GM23248 (cell line): Measurements from ENCODE around the gene RBMS1. TPM values are rescaled to one million over a fixed set of nuclear protein-coding genes. Genes with fewer than 3 reads are reported as not detected.

Experiments
- DNase-seq: peaks from one replicate; pipeline ENCODE4 v3.0.0-alpha.2; 2015
- H2AFZ ChIP-seq: fragments of 200-600 bp; sonication (generic); 2 replicates; pipeline ENCODE4 v1.6.1; 2016; ENCODE audit warnings: antibody characterized with exemption
- H3F3A ChIP-seq: fragments of 200-600 bp; sonication (generic); 2 replicates; pipeline ENCODE4 v1.6.1; 2016; ENCODE audit warnings: mild to moderate bottlenecking, antibody characterized with exemption, mixed run types; ENCODE audit not compliant: insufficient read depth
- H3K27ac ChIP-seq: fragments of 200-600 bp; sonication (generic); 2 replicates; pipeline ENCODE4 v1.5.1; 2016; ENCODE audit warnings: mild to moderate bottlenecking
- H3K27me3 ChIP-seq: fragments of 200-600 bp; sonication (generic); replicated peaks from 2 replicates; pipeline ENCODE4 v1.6.1; 2016; ENCODE audit warnings: mild to moderate bottlenecking; ENCODE audit not compliant: insufficient read depth
- H3K36me3 ChIP-seq: fragments of 200-600 bp; sonication (generic); 2 replicates; pipeline ENCODE4 v1.6.1; 2016; ENCODE audit warnings: low read depth, mild to moderate bottlenecking
- H3K4me1 ChIP-seq: fragments of 200-600 bp; sonication (generic); 2 replicates; pipeline ENCODE4 v1.6.1; 2016; ENCODE audit warnings: mild to moderate bottlenecking; ENCODE audit not compliant: insufficient read depth
- H3K4me2 ChIP-seq: fragments of 200-600 bp; sonication (generic); one replicate; pipeline ENCODE4 v1.6.1; 2016; ENCODE audit warnings: mild to moderate bottlenecking; ENCODE audit not compliant: unreplicated experiment
- H3K4me3 ChIP-seq: fragments of 200-600 bp; sonication (generic); 2 replicates; pipeline ENCODE4 v1.5.1; 2016; ENCODE audit warnings: mild to moderate bottlenecking
- H3K79me2 ChIP-seq: fragments of 200-600 bp; sonication (generic); 2 replicates; pipeline ENCODE4 v1.6.1; 2016; ENCODE audit warnings: mild to moderate bottlenecking; ENCODE audit not compliant: insufficient read depth
- H3K9ac ChIP-seq: fragments of 200-600 bp; sonication (generic); 2 replicates; pipeline ENCODE4 v1.6.1; 2016; ENCODE audit warnings: mild to moderate bottlenecking
- H3K9me2 ChIP-seq: fragments of 200-600 bp; sonication (generic); 2 replicates; pipeline ENCODE4 v1.6.1; 2016; ENCODE audit warnings: mixed run types, mild to moderate bottlenecking, moderate library complexity; ENCODE audit not compliant: insufficient read depth
- H3K9me3 ChIP-seq: fragments of 200-600 bp; sonication (generic); one replicate; pipeline ENCODE4 v1.6.1; 2017; ENCODE audit warnings: low read depth
- H4K20me1 ChIP-seq: fragments of 200-600 bp; sonication (generic); 2 replicates; pipeline ENCODE4 v1.6.0; 2016; ENCODE audit not compliant: insufficient read depth
- EZH2 ChIP-seq: fragments of 200-600 bp; sonication (generic); IDR thresholded peaks from 2 replicates; pipeline ENCODE4 v1.6.1; 2018; ENCODE audit warnings: antibody characterized with exemption, mild to moderate bottlenecking; ENCODE audit not compliant: insufficient read depth, poor library complexity, severe bottlenecking
- EZH2phosphoT487 ChIP-seq: fragments of 200-600 bp; sonication (generic); IDR thresholded peaks from 2 replicates; pipeline ENCODE4 v1.6.1; 2018; ENCODE audit warnings: antibody characterized with exemption, moderate library complexity, mild to moderate bottlenecking, low read depth; ENCODE audit not compliant: insufficient read depth
- WGBS, 2 experiments: methylation state at CpG; one replicate each; pipeline ENCODE4 v1.1.6; 2015 to 2017; ENCODE audit warnings: low lambda C conversion rate in 2 of 2, low coverage in 1 of 2; ENCODE audit errors: missing lambda C conversion rate in 2 of 2; 5-methylcytosine and 5-hydroxymethylcytosine counted together
- in situ Hi-C: fragments of 300-500 bp; cut with MboI; formaldehyde crosslinking; loops from 2 replicates; pipeline ENCODE4 v1.15.0; 2020
- polyA plus RNA-seq: library from polyadenylated mRNA; unstranded; fragments of >200 nt; fragmentation: Nextera tagmentation; extraction: Ambion mirVana; gene quantifications from 2 replicates; pipeline ENCODE4 v1.2.1, GENCODE V29; 2016
- total RNA-seq: library from RNA; depleted of rRNA; stranded (reverse); fragments of >200 nt; shearing (Covaris generic); gene quantifications from 2 replicates; pipeline ENCODE4 v1.2.3, GENCODE V29; 2014

Gene RBMS1
- total and polyA plus RNA-seq, 2 experiments from 2014 or later: 72.3 to 91.7 TPM

DNA sequence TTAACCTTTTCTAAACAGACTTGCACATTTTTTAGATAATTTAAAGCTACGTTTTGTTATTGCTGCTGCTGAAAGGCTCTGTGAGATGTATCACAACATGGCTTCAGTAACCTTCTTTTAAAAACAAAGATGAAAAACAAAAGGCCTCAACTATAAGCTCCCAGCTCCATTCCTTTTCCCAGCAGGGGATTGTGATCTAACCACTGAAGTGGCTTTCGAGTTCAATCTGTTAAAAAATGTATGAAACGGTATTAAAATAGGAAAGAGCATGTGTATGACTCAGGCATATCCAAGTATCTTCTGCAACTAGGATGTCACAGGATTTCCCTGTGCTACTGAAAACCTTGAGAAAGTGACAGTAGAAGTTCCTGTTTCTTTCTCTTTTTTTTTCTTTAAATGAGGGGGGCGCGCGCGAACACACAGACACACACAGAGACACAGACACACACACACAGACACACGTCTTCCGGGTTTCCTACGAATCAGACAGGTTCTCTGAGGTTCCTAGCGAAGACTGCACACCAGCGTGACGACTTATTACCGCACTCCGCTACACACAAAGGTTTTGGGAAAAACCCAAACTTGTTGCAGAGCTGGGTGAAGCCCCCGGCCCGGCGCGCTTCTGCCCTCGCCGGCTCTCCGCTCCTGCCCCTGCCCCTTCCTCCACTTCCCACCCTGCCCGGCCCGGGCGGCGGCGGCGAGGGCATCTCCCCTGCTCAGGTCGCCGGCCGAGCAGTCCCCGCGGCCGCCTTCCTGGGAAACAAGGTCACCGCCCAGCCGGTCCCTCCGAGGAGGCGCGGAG, 86.8 kb downstream of the RBMS1 start:
- no peaks in the 10 kb centered on the region for H3K27me3 ChIP-seq
- H3K9me3 ChIP-seq: no peaks in the 10 kb centered on the region
- peak overlapping the region; percentile 97 for H3K9ac ChIP-seq
- TF ChIP-seq EZH2phosphoT487 (no peak), EZH2 (no peak)
- DNase-seq: peak; percentile 84
- no peak overlapping the region for H2AFZ ChIP-seq
- in situ Hi-C loops: no loop called here
- peak overlapping the region; percentile 89 for H3K4me3 ChIP-seq
- peak overlapping the region; percentile 95 for H3K4me2 ChIP-seq
- H3F3A ChIP-seq: peaks cover 82% of the 10 kb centered on the region
- WGBS, 2 experiments: 0 to 1% methylated on average over 29 to 32 of the region's 39 CpGs
- peaks cover 93% of the 10 kb centered on the region for H3K79me2 ChIP-seq
- H3K4me1 ChIP-seq: peaks cover 67% of the 10 kb centered on the region
- H3K36me3 ChIP-seq: no peaks in the 10 kb centered on the region
- H4K20me1 ChIP-seq: no peaks in the 10 kb centered on the region
- H3K9me2 ChIP-seq: no peaks in the 10 kb centered on the region
- H3K27ac ChIP-seq: peak overlapping the region; percentile 84

DNA sequence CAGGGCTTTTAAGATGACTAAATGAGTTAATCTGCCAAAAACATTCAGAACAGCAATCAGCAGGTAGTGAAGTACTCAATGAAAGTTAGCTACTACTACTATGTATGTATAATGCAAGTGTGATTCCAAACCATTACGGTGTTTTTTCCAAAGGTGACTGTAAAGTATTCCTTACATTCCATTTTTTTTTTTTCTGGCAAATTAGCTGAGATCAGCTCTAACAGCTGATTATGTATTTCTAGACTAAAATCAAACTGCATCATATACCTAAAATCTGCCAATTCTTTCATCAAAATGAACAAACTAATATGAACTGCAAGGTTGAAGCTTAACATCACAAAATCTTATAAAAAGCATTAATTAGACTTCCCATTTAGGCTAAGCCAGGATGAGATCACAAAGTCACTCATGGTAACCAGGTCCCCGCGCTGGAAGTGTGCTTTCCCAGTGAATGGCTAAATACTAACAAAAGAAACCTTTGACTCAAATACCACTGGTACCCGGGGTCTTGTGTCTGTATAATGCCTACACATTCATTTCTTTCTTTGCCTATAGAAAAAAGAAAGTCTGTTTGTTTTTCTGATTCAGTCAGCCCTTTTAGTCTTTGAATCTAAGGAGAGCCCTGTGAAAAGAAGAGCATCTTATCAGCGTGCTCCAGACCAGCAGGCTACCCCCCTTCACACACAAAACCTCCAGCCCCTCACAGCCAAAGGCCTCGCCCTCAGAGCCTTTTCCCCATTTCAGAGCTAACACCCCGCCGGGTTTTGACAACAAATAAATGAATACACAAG, 88.3 kb downstream of the RBMS1 start:
- TF ChIP-seq EZH2 (no peak), EZH2phosphoT487 (no peak)
- peak; percentile 47 for DNase-seq
- peaks cover 5% of the 10 kb centered on the region; the same call in 1 of the 2 replicates for H4K20me1 ChIP-seq
- H3K27ac ChIP-seq: peak overlapping the region; percentile 84
- no peaks in the 10 kb centered on the region for H3K9me3 ChIP-seq
- H3K4me3 ChIP-seq: peak overlapping the region; percentile 89
- H3K36me3 ChIP-seq: no peaks in the 10 kb centered on the region
- H2AFZ ChIP-seq: no peak overlapping the region
- peaks cover 93% of the 10 kb centered on the region for H3K79me2 ChIP-seq
- peaks cover 67% of the 10 kb centered on the region for H3K4me1 ChIP-seq
- in situ Hi-C loops: no loop called here
- peak overlapping the region; percentile 95 for H3K4me2 ChIP-seq
- no peaks in the 10 kb centered on the region for H3K27me3 ChIP-seq
- H3F3A ChIP-seq: peaks cover 78% of the 10 kb centered on the region
- peak overlapping the region; percentile 97 for H3K9ac ChIP-seq
- H3K9me2 ChIP-seq: no peaks in the 10 kb centered on the region
- WGBS, 2 experiments: 8% methylated on average over 8 of the region's 8 CpGs

DNA sequence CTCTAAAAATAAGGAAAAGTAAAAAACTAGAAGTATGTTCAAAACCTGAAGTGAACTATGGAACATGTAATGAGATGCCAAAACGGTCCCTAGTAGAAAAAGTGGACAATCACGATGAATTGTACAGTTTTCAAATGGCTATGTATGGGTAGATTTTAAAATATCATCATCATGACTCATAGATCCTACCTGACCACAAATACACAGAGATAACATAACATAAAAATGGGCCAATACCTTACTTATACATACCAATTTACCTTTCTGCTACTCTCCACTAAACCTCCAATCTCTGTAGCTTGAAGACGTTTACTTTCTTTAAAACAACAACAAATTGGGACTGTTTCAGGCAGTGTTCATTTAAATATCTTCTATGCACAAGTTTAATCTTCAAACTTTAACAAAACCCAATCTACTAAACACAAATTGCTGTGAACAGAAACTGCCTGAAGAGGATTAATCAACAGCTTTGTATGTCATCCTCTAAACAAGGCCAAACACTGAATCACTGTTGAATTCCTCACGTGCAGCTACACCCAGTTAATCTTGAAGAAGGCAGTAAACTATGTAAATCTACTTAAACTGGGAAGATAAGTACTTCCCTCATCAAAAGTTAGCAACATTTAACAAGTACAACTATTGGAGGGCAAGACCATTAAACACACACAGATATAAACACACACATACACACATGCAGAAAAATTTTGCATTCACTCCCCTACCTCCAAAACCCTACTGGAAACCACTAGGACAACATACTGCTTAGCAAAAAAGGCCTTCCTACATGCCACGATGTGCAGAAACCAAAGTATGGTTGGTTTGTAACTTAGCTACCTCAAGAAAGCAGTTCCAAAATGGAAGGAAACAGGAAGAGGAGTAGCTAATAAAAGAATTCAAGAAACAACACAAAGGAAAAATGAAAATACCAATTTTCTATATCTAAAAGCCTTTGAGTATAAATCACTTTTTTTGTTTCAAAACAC, 90.3 kb downstream of the RBMS1 start:
- no peaks in the 10 kb centered on the region for H3K27me3 ChIP-seq
- H3F3A ChIP-seq: peaks cover 74% of the 10 kb centered on the region
- peak overlapping the region; percentile 89 for H3K4me3 ChIP-seq
- peak overlapping the region; percentile 95 for H3K4me2 ChIP-seq
- H3K27ac ChIP-seq: peak overlapping the region; percentile 84
- peak; percentile 87 for DNase-seq
- peaks cover 93% of the 10 kb centered on the region for H3K79me2 ChIP-seq
- in situ Hi-C loops: no loop called here
- no peaks in the 10 kb centered on the region for H3K36me3 ChIP-seq
- peaks cover 72% of the 10 kb centered on the region for H3K4me1 ChIP-seq
- H3K9ac ChIP-seq: peak overlapping the region; percentile 97
- H4K20me1 ChIP-seq: peaks cover 6% of the 10 kb centered on the region; the same call in 1 of the 2 replicates
- no peak overlapping the region for H2AFZ ChIP-seq
- 41 to 48% methylated on average over 5 of the region's 5 CpGs for WGBS, 2 experiments
- H3K9me3 ChIP-seq: no peaks in the 10 kb centered on the region
- H3K9me2 ChIP-seq: no peaks in the 10 kb centered on the region
- no peak for TF ChIP-seq EZH2phosphoT487
- TF ChIP-seq EZH2: no peak
